Measurements from ENCODE around the gene PCDHAC1. TPM values are rescaled to one million over a fixed set of nuclear protein-coding genes. Genes with fewer than 3 reads are reported as not detected.

PCDHAC1 gene
- total RNA-seq, 1 donor from 2014 or later = 7.5 TPM

DNA sequence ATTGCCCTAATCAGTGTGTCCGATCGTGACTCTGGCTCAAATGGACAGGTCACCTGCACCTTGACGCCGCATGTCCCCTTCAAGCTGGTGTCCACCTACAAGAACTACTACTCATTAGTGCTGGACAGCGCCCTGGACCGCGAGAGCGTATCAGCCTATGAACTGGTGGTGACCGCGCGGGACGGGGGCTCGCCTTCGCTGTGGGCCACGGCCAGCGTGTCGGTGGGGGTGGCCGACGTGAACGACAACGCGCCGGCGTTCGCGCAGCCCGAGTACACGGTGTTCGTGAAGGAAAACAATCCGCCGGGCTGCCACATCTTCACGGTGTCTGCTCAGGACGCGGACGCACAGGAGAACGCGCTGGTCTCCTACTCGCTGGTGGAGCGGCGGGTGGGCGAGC, 42.7 kb upstream of the PCDHAC1 start:
- Mint-ChIP-seq H3K9me3 (ENCODE audit: unreplicated experiment) (no peaks in the 10 kb centered on the region), H3K36me3 (ENCODE audit: low read depth, unreplicated experiment) (peaks cover 9% of the 10 kb centered on the region), H3K27ac (ENCODE audit: unreplicated experiment) (no peak overlapping the region), H3K27me3 (ENCODE audit: unreplicated experiment) (no peaks in the 10 kb centered on the region), H3K4me3 (ENCODE audit: unreplicated experiment) (no peak overlapping the region), H3K4me1 (ENCODE audit: unreplicated experiment) (no peaks in the 10 kb centered on the region)
- no peak for DNase-seq (ENCODE audit: low spot score)
- TF ChIP-seq, protein P1, sequence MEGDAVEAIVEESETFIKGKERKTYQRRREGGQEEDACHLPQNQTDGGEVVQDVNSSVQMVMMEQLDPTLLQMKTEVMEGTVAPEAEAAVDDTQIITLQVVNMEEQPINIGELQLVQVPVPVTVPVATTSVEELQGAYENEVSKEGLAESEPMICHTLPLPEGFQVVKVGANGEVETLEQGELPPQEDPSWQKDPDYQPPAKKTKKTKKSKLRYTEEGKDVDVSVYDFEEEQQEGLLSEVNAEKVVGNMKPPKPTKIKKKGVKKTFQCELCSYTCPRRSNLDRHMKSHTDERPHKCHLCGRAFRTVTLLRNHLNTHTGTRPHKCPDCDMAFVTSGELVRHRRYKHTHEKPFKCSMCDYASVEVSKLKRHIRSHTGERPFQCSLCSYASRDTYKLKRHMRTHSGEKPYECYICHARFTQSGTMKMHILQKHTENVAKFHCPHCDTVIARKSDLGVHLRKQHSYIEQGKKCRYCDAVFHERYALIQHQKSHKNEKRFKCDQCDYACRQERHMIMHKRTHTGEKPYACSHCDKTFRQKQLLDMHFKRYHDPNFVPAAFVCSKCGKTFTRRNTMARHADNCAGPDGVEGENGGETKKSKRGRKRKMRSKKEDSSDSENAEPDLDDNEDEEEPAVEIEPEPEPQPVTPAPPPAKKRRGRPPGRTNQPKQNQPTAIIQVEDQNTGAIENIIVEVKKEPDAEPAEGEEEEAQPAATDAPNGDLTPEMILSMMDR (IDR thresholded peaks at IDR 0.05; ENCODE audit: unreplicated experiment) = no peak

DNA sequence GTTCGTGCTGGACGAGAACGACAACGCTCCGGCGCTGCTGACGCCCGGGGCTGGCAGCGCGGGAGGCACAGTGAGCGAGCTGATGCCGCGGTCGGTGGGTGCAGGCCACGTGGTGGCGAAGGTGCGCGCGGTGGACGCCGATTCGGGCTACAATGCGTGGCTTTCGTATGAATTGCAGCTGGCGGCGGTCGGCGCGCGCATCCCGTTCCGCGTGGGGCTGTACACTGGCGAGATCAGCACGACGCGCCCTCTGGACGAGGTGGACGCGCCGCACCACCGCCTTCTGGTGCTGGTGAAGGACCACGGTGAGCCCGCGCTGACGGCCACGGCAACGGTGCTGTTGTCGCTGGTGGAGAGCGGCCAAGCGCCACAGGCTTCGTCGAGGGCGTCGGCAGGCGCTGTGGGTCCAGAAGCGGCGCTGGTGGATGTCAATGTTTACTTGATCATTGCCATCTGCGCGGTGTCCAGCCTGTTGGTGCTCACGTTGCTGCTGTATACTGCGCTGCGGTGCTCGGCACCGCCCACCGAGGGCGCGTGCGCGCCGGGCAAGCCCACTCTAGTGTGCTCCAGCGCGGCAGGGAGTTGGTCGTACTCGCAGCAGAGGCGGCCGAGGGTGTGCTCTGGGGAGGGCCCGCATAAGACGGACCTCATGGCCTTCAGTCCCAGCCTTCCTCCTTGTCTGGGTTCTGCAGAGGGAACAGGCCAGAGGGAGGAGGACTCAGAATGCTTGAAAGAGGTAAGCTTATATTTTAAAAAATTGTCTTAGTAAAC, 42.0 kb upstream of the PCDHAC1 start:
- Mint-ChIP-seq H3K4me3 (ENCODE audit: unreplicated experiment) (no peak overlapping the region), H3K9me3 (ENCODE audit: unreplicated experiment) (no peaks in the 10 kb centered on the region), H3K4me1 (ENCODE audit: unreplicated experiment) (no peaks in the 10 kb centered on the region), H3K27me3 (ENCODE audit: unreplicated experiment) (no peaks in the 10 kb centered on the region), H3K27ac (ENCODE audit: unreplicated experiment) (no peak overlapping the region), H3K36me3 (ENCODE audit: low read depth, unreplicated experiment) (peaks cover 9% of the 10 kb centered on the region)
- TF ChIP-seq, protein P1 (IDR thresholded peaks at IDR 0.05; ENCODE audit: unreplicated experiment) = no peak
- DNase-seq (ENCODE audit: low spot score) = no peak

DNA sequence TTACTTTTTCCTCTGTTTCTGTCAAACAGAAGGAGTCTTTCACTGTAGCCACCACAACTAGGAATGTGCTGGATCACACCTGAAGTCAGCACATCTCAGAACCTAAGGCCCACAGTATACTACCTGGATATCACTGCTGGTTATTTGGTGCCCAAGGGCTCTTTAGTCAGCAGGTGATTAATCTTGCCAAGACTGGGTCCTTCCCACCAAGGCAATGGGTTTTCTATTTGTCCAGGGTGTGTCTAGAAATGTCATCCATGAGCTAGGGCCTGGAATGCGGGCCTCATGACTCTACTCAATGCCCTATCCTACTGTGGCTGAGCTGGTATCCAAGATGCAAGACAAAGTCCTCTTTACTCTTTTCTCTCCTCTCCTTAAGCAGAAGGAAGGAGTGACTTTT, 9.8 kb upstream of the PCDHAC1 start:
- H3K9me3 Mint-ChIP-seq (ENCODE audit: unreplicated experiment) = no peaks in the 10 kb centered on the region
- DNase-seq (ENCODE audit: low spot score) = no peak
- TF ChIP-seq, protein P1 (IDR thresholded peaks at IDR 0.05; ENCODE audit: unreplicated experiment) = no peak
- peaks cover 17% of the 10 kb centered on the region for H3K36me3 Mint-ChIP-seq (ENCODE audit: low read depth, unreplicated experiment)
- no peaks in the 10 kb centered on the region for H3K4me1 Mint-ChIP-seq (ENCODE audit: unreplicated experiment)
- H3K27me3 Mint-ChIP-seq (ENCODE audit: unreplicated experiment) = peaks cover 5% of the 10 kb centered on the region
- no peak overlapping the region for H3K4me3 Mint-ChIP-seq (ENCODE audit: unreplicated experiment)
- H3K27ac Mint-ChIP-seq (ENCODE audit: unreplicated experiment) = no peak overlapping the region

DNA sequence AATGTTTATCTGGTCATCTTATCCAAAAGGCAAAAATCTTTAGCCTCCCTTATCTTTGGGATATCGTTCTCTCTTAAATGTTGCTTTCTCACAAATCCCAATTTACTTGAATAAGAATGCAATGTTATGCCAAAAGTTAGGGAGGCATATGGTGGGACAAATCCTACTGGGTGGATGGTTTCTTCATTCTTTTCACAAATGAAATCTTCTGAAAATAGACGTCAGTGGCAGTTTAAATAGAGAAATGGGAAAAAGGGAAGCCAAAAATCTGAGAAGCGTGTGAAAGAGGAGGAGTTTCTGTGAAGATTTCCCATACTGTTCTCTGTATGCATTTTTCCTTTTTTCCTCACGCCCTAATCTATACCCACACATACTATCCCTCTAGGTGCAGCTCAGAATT, 2.5 kb upstream of the PCDHAC1 start:
- Mint-ChIP-seq H3K4me3 (ENCODE audit: unreplicated experiment) (no peak overlapping the region), H3K4me1 (ENCODE audit: unreplicated experiment) (peaks cover 8% of the 10 kb centered on the region), H3K27ac (ENCODE audit: unreplicated experiment) (no peak overlapping the region), H3K27me3 (ENCODE audit: unreplicated experiment) (peaks cover 2% of the 10 kb centered on the region), H3K9me3 (ENCODE audit: unreplicated experiment) (no peaks in the 10 kb centered on the region), H3K36me3 (ENCODE audit: low read depth, unreplicated experiment) (no peaks in the 10 kb centered on the region)
- TF ChIP-seq, protein P1 (IDR thresholded peaks at IDR 0.05; ENCODE audit: unreplicated experiment) = no peak
- no peak for DNase-seq (ENCODE audit: low spot score)

DNA sequence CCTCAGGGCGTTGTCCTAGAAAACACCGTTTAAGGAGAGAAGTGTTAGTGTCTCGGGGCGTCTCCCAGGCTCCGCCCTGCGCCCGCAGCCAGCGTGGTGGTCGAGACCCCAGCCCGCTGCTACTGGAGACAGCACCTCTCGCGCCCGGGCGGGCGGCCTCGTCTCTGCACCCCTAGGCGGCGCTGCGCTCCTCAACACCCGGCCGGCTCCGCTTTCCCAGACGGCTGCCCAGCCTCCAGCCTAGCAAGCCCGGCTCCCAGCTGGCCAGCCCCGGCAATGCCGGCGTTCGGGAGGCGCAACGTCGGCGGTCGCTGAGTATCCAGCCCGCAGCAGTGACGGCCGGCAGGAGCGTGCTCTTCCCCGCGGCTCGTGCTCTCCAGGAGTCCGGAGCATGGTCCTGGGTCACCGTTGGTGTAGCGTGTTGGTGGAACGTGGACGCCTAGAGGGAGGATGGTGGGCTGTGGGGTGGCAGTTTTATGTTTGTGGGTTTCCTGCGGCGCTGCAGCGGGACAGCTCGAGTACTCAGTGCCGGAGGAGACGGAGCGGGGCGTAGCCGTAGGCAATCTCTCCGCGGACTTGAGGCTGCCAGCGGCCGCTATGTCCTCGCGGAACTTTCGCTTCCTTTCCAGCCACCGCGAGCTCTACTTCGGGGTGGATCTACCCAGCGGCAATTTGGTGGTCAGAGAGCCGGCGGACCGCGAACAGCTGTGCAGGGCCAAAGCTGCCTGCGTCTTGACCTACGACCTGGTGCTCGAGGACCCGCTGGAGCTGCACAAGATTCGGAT, 536 bp downstream of the PCDHAC1 start:
- Mint-ChIP-seq H3K4me1 (ENCODE audit: unreplicated experiment) (peaks cover 8% of the 10 kb centered on the region), H3K9me3 (ENCODE audit: unreplicated experiment) (no peaks in the 10 kb centered on the region), H3K27ac (ENCODE audit: unreplicated experiment) (no peak overlapping the region), H3K4me3 (ENCODE audit: unreplicated experiment) (peak overlapping the region; percentile 92), H3K27me3 (ENCODE audit: unreplicated experiment) (peaks cover 2% of the 10 kb centered on the region), H3K36me3 (ENCODE audit: low read depth, unreplicated experiment) (no peaks in the 10 kb centered on the region)
- peak; percentile 96 for DNase-seq (ENCODE audit: low spot score)
- TF ChIP-seq, protein P1 (IDR thresholded peaks at IDR 0.05; ENCODE audit: unreplicated experiment) = peak; percentile 94
